Muscle of leg (tissue), 11 donors: ENCODE measurements around the gene COL18A1. TPM values are rescaled to one million over a fixed set of nuclear protein-coding genes. Genes with fewer than 3 reads are reported as not detected.
A peak's percentile ranks its signal among the peaks of the same experiment; 100 is the strongest.

Experiments
- DNase-seq: peaks from one replicate; pipeline ENCODE4 v3.0.0; 2013
- H3K27ac ChIP-seq: one replicate; pipeline ENCODE4 v1.5.1; 2013; ENCODE audit warnings: mild to moderate bottlenecking, low read length, control low read depth
- H3K27me3 ChIP-seq: one replicate; pipeline ENCODE4 v1.6.1; 2013; ENCODE audit warnings: low read length; ENCODE audit not compliant: control insufficient read depth, insufficient read depth
- H3K36me3 ChIP-seq: one replicate; pipeline ENCODE4 v1.6.1; 2013; ENCODE audit warnings: low read length; ENCODE audit not compliant: control insufficient read depth, insufficient read depth
- H3K4me1 ChIP-seq: one replicate; pipeline ENCODE4 v1.6.1; 2013; ENCODE audit warnings: low read length; ENCODE audit not compliant: control insufficient read depth, insufficient read depth
- H3K4me3 ChIP-seq: one replicate; pipeline ENCODE4 v1.5.1; 2013; ENCODE audit warnings: low read length, control low read depth
- H3K9me3 ChIP-seq: replicated peaks from 2 replicates; pipeline ENCODE4 v1.6.1; 2013; ENCODE audit warnings: low read depth, low read length; ENCODE audit not compliant: control insufficient read depth
- WGBS: methylation state at CpG from one replicate; pipeline ENCODE4 v1.1.5; 2013; ENCODE audit warnings: missing lambda C conversion rate; ENCODE audit not compliant: insufficient coverage; 5-methylcytosine and 5-hydroxymethylcytosine counted together
- polyA plus RNA-seq, 8 donors: library from polyadenylated mRNA; unstranded; fragments of 120-200 nt; gene quantifications; one replicate each; pipeline versions ENCODE4 v1.2.1 to v1.2.3, GENCODE V29; 2013; ENCODE audit warnings: inconsistent platforms in 1 of 8, low replicate concordance in 1 of 8; ENCODE audit not compliant: insufficient read length in 8 of 8, insufficient read depth in 1 of 8
- total RNA-seq: library from RNA; stranded (reverse); fragments of 120-200 nt; gene quantifications from one replicate; pipeline ENCODE4 v1.2.4, GENCODE V29; 2013

The COL18A1 gene
- total and polyA plus RNA-seq, 9 donors: 58.4 to 141 (median 95.6) TPM

DNA sequence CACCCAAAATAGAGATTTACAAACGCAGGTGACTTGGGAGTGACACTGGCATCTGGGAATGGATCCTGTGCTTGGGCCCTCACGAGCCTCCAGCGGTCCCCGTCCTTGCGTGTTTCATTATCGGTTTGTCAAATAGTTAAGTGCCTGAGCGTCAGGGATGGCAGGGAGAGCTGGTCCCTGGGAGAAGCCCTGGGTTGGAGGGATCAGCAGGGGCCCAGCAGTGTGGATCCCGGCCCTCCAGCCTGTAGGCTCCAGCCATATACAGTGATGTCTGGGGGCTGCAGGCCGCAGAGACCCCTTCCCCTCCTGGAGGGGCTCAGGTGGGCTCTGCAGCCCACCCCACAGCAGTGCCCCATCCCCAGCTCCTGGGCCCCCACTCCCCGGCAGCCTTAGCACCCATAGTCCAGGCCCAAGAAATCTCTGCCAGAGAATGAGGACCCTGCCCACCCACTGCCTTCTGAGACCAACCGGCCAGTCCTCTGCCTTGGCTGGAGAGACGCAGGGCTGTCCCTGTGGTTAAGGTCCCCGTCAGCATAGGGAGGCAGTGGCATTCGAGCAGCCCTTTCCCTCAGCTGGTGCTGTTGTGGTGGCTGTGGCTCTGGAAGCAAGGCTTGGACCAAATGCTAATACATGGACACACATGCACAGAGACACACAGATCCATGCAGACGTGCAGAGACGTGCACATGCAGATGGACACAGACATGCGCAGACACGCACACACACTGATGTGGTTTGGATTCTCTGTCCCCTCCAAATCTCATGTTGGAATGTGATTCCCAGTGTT is 139.7 kb downstream of the COL18A1 start:
- Histone ChIP-seq H3K4me3 (no peak overlapping the region), H3K9me3 (no peaks in the 10 kb centered on the region), H3K27me3 (no peaks in the 10 kb centered on the region), H3K4me1 (peaks cover 29% of the 10 kb centered on the region), H3K27ac (no peak overlapping the region), H3K36me3 (no peaks in the 10 kb centered on the region)
- 80% methylated on average over 12 of the region's 18 CpGs for WGBS
- DNase-seq: no peak

DNA sequence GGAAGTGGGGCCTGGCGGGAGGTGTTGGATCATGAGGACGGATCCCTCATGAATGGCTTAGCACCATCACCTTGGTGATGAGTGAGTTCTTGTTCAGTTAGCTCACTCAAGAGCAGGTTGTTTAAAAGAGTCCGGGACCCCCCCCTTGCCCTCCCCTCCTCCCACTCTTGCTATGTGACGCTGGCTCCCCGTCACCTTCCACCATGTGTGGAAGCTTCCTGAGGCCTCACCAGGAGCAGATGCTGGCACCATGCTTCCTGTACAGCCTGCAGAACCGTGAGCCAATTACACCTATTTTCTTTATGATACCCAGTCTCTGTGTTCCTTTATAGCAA is 140.2 kb downstream of the COL18A1 start:
- DNase-seq: no peak
- Histone ChIP-seq H3K27ac (no peak overlapping the region), H3K9me3 (no peaks in the 10 kb centered on the region), H3K4me3 (no peak overlapping the region), H3K36me3 (no peaks in the 10 kb centered on the region), H3K4me1 (peaks cover 34% of the 10 kb centered on the region), H3K27me3 (peaks cover 3% of the 10 kb centered on the region)
- whole genome bisulfite sequencing: 79% methylated on average over 4 of the region's 6 CpGs

DNA sequence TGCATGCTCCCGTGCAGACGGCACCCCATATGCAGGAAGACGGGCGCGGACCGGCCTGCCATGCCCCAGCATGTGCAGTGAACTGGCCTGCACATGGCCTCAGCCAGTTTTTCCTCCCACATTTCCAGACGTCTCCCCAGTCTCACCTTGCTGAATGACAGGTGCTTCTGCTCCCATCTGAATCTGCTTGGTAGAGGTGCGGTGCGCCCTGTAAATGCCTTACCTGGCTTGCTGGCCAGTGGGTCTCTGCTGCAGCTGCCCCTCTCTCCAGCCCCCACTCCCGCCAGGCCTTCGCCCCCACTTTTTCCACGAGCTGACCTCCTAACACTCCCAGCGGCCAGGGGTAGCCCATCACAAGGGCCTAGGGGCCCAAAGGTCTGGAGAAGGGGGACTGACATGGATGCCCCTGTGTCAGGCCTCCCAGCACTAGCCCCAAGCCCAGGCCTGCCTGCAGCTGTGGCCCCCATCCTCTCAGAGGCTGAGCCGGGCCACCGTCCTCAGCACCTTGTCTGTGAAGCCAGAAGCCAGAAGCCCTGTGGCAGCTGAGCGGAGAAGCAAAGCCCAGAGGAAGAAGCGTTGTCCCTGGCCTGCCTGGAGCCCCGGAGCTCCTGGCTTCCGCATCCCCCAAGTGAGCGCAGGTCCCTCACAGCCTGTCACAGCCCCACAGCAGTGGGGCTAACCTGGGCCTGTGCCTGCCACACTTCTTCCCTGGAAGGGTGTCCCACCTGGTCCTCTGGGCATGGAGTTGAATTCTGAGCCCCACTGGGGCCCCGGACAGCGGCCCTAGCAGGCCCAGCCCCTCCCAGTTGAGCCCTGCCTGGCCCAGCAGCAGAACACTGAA is 140.9 kb downstream of the COL18A1 start:
- H3K36me3 ChIP-seq: no peaks in the 10 kb centered on the region
- H3K4me1 ChIP-seq: peaks cover 36% of the 10 kb centered on the region
- H3K9me3 ChIP-seq: no peaks in the 10 kb centered on the region
- no peak for DNase-seq
- no peak overlapping the region for H3K4me3 ChIP-seq
- no peak overlapping the region for H3K27ac ChIP-seq
- WGBS: 78% methylated on average over 21 of the region's 22 CpGs
- H3K27me3 ChIP-seq: peaks cover 5% of the 10 kb centered on the region

DNA sequence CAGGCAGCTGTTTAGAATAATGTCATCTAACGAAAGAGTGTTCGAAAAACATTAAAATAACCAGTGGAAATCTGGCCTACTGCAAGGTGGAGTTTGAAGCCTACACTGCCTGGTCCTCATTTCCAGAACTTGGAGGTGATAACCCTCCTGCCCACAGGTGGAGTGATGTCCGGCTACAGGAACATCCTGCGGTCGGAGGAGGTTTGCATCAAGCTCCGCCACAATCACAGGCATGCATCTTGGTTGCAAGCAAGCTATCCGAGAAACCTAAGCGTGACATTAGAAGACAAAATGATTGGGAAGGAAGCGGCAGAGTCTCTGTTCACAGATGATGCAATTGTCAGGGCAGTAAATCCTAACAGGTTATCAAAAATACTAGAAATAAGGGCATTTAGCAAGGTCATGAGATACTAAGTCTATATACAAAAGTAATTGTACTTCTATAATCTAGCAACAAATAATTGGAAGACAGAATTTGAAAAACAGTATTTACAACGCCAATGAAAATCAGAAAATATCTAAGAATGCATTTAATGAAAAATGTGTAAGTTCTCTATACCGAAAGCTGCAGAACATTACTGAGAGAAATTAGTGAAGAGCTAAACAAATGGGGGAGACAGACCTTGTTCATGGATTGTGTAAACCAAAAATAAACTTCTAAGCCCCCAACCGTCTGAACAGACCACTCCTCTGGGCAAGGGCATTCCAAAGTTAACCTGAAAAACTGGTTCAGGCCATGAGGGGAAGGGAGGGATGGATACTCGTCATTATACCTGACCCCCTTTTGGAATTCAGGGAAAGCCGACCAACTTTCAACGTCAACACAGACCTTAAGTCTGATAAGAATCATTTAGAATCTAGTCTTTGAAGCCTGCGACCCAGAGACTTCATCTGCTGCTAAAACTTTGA is 141.9 kb downstream of the COL18A1 start:
- Histone ChIP-seq H3K36me3 (no peaks in the 10 kb centered on the region), H3K4me1 (peaks cover 28% of the 10 kb centered on the region), H3K27me3 (peaks cover 8% of the 10 kb centered on the region), H3K27ac (no peak overlapping the region), H3K4me3 (no peak overlapping the region), H3K9me3 (no peaks in the 10 kb centered on the region)
- 76% methylated on average over 9 of the region's 16 CpGs for WGBS
- no peak for DNase-seq

DNA sequence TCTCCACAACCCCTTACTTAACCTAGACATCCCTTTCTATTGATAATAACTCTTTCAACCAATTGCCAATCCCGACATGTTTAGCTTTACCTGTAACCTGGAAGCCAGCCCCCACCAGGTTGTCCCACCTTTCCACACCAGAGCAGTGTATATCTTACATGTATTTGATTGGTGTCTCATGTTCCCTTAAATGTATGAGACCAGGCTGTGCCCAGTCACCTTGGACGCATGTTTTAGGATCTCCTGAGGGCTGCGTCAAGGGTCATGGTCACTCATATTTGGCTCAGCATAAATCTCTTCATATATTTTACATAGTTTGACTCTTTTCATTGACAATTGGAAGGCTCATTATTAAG is 142.6 kb downstream of the COL18A1 start:
- WGBS: no CpG with 5 or more reads among the region's 3 CpGs
- H3K27ac ChIP-seq: no peak overlapping the region
- H3K4me1 ChIP-seq: peaks cover 31% of the 10 kb centered on the region
- no peaks in the 10 kb centered on the region for H3K9me3 ChIP-seq
- no peak for DNase-seq
- H3K4me3 ChIP-seq: no peak overlapping the region
- no peaks in the 10 kb centered on the region for H3K36me3 ChIP-seq
- peaks cover 8% of the 10 kb centered on the region for H3K27me3 ChIP-seq

DNA sequence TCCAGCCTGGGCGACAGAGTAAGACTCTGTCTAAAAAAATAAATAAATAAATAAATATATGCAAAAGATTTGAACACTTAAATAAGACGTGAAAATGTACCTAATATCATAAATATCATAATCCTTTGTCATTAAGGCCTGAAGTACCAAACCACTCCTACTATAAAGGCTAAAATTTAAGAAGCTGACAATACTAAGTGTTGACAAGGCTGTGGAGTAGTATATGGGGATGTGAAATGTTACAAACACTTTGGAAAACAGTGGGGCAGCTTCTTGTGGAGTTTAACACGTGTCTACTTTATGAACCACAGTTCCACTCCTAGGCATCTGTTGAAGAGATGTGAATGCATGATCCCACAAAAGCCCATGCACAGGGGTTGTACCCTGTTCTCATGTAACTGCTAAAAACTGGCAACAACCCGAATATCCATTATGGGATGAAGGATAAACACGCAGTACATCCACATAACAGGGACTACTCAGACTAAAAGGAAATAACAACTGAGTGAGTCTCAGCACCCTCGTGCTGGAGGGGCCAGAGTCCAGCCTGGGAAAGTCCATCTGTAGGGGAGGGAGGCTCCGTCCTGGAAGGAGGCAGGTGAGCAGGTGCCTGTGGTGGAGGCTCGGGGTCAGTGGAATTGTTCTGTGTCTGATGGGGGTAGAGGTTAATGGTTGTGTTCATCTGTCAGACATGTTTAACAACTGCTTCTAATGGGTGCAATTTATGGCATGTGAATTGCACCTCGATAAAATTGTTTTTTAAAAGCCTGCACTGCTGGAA is 143.9 kb downstream of the COL18A1 start:
- 46% methylated on average over 4 of the region's 9 CpGs for WGBS
- Histone ChIP-seq H3K9me3 (no peaks in the 10 kb centered on the region), H3K27me3 (peaks cover 8% of the 10 kb centered on the region), H3K36me3 (no peaks in the 10 kb centered on the region), H3K27ac (no peak overlapping the region), H3K4me3 (no peak overlapping the region), H3K4me1 (peaks cover 18% of the 10 kb centered on the region)
- no peak for DNase-seq

DNA sequence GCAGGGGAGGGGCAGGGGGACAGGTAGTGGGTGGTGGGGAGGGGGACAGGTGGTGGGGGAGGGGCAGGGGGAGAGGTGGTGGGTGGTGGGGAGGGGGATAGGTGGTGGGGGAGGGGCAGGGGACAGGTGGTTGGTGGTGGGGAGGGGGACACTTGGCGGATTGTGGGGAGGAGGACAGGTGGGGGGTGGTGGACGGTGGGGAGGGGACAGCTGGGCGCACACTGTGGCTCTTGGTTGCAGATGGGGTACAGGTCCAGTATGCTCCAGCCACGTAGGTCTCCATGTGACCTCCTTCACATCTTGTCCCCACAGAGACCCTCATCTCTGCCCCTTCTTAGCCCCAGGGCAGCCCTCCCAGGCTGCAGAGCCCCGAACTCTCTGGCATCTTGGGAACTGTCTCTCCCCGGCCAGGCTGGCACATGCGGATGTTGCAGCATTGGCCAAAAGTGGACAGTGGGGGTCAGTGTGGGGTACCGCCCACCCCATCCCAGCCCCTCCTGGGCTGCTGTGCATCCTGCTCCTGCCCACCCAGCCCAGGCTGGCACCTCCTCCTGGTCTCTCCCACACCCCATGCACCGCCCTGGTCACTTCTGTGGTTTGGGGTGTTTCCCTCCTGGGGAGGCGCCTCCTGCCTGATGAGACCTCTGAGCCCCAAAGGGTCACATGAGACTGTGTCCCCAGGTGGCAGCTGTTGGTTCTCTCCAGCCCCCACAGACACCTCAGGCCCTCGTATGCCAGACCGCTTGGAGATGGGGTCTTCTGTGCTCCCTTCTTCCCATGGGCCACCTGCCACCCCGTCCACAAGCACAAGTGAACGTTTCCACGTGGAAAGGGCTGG is 144.9 kb downstream of the COL18A1 start:
- Histone ChIP-seq H3K27me3 (peaks cover 8% of the 10 kb centered on the region), H3K9me3 (no peaks in the 10 kb centered on the region), H3K36me3 (no peaks in the 10 kb centered on the region), H3K4me1 (peaks cover 17% of the 10 kb centered on the region), H3K27ac (no peak overlapping the region), H3K4me3 (no peak overlapping the region)
- DNase-seq: no peak
- WGBS: 61% methylated on average over 6 of the region's 15 CpGs

DNA sequence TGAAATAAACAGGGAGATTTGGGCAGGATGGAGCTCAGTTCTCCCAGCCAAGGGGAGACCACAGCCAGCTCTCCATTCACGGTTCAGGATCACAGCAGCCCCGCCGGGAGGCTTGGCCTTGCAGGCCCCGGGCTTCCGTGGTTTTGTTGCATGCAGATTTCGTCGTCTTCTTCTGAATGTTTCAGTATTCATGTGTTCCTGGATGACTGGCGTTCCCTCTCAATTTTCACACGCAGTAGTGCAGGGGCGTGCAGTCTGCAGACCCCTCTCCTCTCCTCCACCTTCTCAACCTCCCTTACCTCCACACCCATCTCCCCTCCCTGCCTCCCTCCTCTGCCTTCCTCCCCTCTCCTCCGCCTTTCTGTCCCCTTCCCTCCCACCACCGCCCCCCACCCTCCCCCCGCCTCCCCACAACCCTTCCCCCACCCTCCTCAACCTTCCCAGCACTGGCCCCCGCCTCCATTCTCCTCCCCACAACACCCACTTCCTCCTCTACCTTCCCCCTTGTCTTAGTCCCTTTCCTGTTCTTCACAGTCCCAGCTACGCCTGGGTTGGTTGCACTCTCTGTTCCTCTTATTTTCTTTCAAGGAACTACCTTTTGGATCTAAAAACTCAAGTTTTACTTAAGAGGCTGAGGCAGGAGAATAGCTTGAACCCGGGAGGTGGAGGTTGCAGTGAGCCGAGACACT is 145.7 kb downstream of the COL18A1 start:
- no peak overlapping the region for H3K4me3 ChIP-seq
- peak; percentile 60 for DNase-seq
- no peaks in the 10 kb centered on the region for H3K36me3 ChIP-seq
- H3K4me1 ChIP-seq: peaks cover 18% of the 10 kb centered on the region
- H3K27ac ChIP-seq: no peak overlapping the region
- H3K9me3 ChIP-seq: no peaks in the 10 kb centered on the region
- H3K27me3 ChIP-seq: peaks cover 8% of the 10 kb centered on the region
- 8% methylated on average over 11 of the region's 17 CpGs for WGBS
